ENCODE results near the gene SLC16A1. TPM values are rescaled to one million over a fixed set of nuclear protein-coding genes. Genes with fewer than 3 reads are reported as not detected.

SLC16A1 gene
- total RNA-seq, 1 experiment from 2014 or later: 328 TPM

- TF ChIP-seq ZNF532 (CRISPR knock-in tag; IDR thresholded peaks at IDR 0.05; ENCODE audit: borderline replicate concordance): no peak
- 0 out of 2 replicates have a peak, but pooled peaks have one; percentile 16 for TF ChIP-seq ATF1 (CRISPR knock-in tag; IDR thresholded peaks at IDR 0.05)
- peak; percentile 49; the same call in 1 of the 2 replicates for TF ChIP-seq FOXP1 (CRISPR knock-in tag; IDR thresholded peaks at IDR 0.05; ENCODE audit: borderline replicate concordance)
- TF ChIP-seq E2F5 (CRISPR knock-in tag; IDR thresholded peaks at IDR 0.05): peak; percentile 98
- no peak for TF ChIP-seq IRF2 (CRISPR knock-in tag; IDR thresholded peaks at IDR 0.05; ENCODE audit: borderline replicate concordance, low read depth)
- peak; percentile 38; the same call in 1 of the 2 replicates for TF ChIP-seq TCF7 (CRISPR knock-in tag; IDR thresholded peaks at IDR 0.05; ENCODE audit: low read depth)
- TF ChIP-seq AFF4 (CRISPR knock-in tag; IDR thresholded peaks at IDR 0.05; ENCODE audit: borderline replicate concordance): no peak
- TF ChIP-seq SMAD4 (CRISPR knock-in tag; IDR thresholded peaks at IDR 0.05): no peak
- TF ChIP-seq ZNF425 (CRISPR knock-in tag; conservative IDR thresholded peaks at IDR 0.05): no peak
- TF ChIP-seq NFE2L1 (CRISPR knock-in tag; IDR thresholded peaks at IDR 0.05): 0 out of 2 replicates have a peak, but pooled peaks have one; percentile 17
- TF ChIP-seq OVOL2 (CRISPR knock-in tag; IDR thresholded peaks at IDR 0.05; ENCODE audit: borderline replicate concordance): no peak
- no peak for TF ChIP-seq ZNF121 (CRISPR knock-in tag; IDR thresholded peaks at IDR 0.05)
- TF ChIP-seq JUN (CRISPR knock-in tag; IDR thresholded peaks at IDR 0.05): no peak; the same call in 1 of the 2 replicates
- TF ChIP-seq E2F1 (CRISPR knock-in tag; IDR thresholded peaks at IDR 0.05): no peak; the same call in 1 of the 2 replicates
- no peak for TF ChIP-seq ELF4 (CRISPR knock-in tag; IDR thresholded peaks at IDR 0.05; ENCODE audit: low read depth)
- peak; percentile 92; the same call in 1 of the 2 replicates for TF ChIP-seq KAT7 (CRISPR knock-in tag; IDR thresholded peaks at IDR 0.05; ENCODE audit: borderline replicate concordance)
- no peak for TF ChIP-seq ZNF219 (CRISPR knock-in tag; IDR thresholded peaks at IDR 0.05; ENCODE audit: borderline replicate concordance)
- TF ChIP-seq USF2 (CRISPR knock-in tag; IDR thresholded peaks at IDR 0.05): peak; percentile 96
- TF ChIP-seq MXD4 (CRISPR knock-in tag; IDR thresholded peaks at IDR 0.05; ENCODE audit: borderline replicate concordance): no peak
- TF ChIP-seq NFATC4 (CRISPR knock-in tag; IDR thresholded peaks at IDR 0.05): no peak
- TF ChIP-seq GABPB1 (CRISPR knock-in tag; IDR thresholded peaks at IDR 0.05): no peak; the same call in none of the 2 replicates
- TF ChIP-seq ZMAT4 (CRISPR knock-in tag; IDR thresholded peaks at IDR 0.05): no peak
- TF ChIP-seq ATF2 (CRISPR knock-in tag; IDR thresholded peaks at IDR 0.05; ENCODE audit: borderline replicate concordance, low read depth): no peak
Observed at GRCh38 chr1:112955773-112956543, at the start of gene SLC16A1 (continued).
